Fibroblast of villous mesenchyme (primary cell): ENCODE measurements around the gene TMEM174. TPM values are rescaled to one million over a fixed set of nuclear protein-coding genes. Genes with fewer than 3 reads are reported as not detected.

Source experiments
- DNase-seq: peaks from one replicate; pipeline ENCODE4 v3.0.0-alpha.2; 2010; ENCODE audit warnings: low read depth
- H3K4me3 ChIP-seq: 2 replicates; pipeline ENCODE4 v1.5.1; 2011; ENCODE audit warnings: low read depth, mild to moderate bottlenecking, low read length
- CTCF ChIP-seq: IDR thresholded peaks from 2 replicates; pipeline ENCODE4 v1.5.1; 2012; ENCODE audit warnings: low read depth, mild to moderate bottlenecking, low read length; ENCODE audit not compliant: insufficient read depth
- total RNA-seq: library from RNA; depleted of rRNA; stranded (reverse); fragments of >200 nt; gene quantifications from 2 replicates; pipeline ENCODE4 v1.2.3, GENCODE V29; 2012

Gene TMEM174
- total RNA-seq, 1 donor: not detected

GRCh38 chr5:73158313-73158712 lies 14.7 kb upstream of the TMEM174 start:
- no peak for DNase-seq
- no peak overlapping the region for H3K4me3 ChIP-seq
- TF ChIP-seq CTCF: no peak

DNA sequence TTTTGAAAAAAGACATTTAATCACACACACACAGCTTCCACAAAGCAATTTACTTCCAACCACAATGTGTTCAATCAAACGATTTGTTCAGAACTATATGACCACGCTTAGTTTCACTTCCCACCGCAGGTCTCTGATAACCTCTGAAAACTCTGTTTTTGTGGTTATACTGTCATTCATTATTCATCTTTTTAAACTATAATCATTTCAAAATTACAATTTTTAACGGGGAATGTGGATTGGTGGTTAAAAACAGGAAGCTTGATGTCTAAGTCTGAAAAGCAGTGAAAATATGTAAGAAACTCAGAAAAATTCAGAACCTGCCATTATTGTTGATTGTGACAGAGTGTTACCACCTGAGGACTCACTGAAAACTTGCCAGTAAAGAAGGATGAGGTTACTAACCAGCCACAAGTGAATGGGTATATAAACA lies 12.7 kb upstream of the TMEM174 start:
- DNase-seq: no peak
- TF ChIP-seq CTCF: no peak
- H3K4me3 ChIP-seq: no peak overlapping the region

DNA sequence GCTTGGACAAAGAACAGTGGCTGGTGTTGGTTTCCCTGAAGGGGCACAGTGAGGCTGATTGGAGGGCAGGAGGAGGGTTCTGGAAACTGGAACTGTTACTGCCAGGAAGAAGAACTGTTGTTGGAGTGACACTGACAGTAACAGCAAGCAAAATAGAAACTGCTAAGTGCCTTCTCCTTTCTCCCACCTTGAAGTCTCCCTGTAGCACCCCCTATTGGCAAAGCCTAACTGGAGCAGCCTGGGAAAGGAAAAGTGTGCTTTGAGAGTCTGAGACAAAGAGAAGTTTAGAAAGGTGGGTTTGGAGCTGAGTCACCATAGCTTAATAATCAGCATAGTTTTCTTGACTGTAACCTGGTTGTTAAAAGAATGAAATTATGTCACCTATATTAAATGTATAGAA lies 2.5 kb upstream of the TMEM174 start:
- no peak overlapping the region for H3K4me3 ChIP-seq
- peak; percentile 93 for TF ChIP-seq CTCF
- DNase-seq: peak; percentile 53

DNA sequence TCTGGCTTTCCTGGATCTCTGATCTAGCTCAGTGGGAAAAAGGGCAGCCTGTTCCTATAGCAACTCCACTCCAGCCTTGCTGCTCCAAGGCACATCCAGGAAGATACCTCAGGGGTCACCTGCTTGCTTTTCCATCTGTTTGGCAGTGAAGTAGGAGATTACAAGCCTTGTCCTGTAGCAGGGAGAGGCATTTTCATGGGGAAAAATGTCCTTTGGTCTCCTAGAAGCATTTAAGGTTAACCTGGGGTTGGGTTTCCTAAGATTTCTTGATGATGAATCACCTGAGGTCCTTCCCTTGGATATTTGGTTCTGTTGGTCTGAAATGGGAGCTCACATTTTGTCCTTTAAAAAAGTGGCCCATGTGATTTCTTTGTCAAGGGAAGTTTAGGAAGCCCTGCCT lies 1.5 kb upstream of the TMEM174 start:
- DNase-seq: no peak
- H3K4me3 ChIP-seq: no peak overlapping the region
- TF ChIP-seq CTCF: no peak

GRCh38 chr5:73174100-73174815 lies 1.3 kb downstream of the TMEM174 start:
- no peak for DNase-seq
- H3K4me3 ChIP-seq: no peak overlapping the region
- no peak for TF ChIP-seq CTCF

DNA sequence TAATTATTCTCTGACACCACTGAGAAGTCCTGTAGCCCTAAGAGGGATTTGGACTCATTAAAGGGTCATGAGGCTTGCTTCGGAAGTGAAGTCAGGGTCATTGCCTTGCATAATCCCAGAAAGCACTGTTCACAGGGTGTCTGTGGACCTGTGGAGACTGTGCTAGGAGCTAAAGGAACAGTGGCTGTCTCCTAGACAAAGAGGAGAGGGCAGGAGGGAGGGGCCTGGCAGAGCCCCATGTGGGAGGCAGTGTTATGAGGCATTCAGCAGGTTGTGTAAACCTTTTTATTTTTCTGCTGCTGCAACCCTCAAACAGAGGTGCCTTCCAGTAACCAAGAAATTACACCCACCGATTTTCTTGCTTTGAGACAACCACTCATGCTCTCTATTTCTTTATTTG lies 3.3 kb downstream of the TMEM174 start:
- TF ChIP-seq CTCF: no peak
- no peak for DNase-seq
- H3K4me3 ChIP-seq: no peak overlapping the region

DNA sequence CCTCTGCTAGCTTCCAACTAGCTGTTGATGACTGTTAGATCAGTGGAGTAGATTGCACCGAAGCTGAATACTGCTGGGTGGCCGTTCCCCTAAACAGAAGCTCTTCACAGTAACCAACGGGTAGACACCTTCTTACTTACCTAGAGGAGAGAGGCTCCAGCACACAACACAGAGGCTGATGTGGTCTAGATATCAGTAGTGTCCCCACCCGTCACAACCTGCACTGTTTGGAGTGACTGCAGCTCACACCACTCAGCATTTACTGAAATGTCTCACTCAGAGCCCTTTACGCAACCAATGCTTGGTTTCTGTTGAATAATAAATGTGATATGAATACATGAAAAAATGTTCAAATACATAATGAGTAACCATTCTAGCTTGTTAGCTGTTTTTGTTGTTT lies 5.3 kb downstream of the TMEM174 start:
- DNase-seq: no peak
- TF ChIP-seq CTCF: no peak
- no peak overlapping the region for H3K4me3 ChIP-seq
